ENCODE results near the gene CRIP1.

The CRIP1 gene

GRCh38 chr14:105478398-105479251 lies 8.1 kb upstream of the CRIP1 start:
- no peak overlapping the region for H3K4me3 ChIP-seq
- intact Hi-C loops (cut with DNase I; ENCODE audit: low total_unique reads) = loop anchor here (10.0 kb wide), 1 partner anchor 724 kb away; the partner anchor contains the start of gene SIVA1
- peak overlapping the region; percentile 97 to 98 for H3K27ac ChIP-seq
- H3K9me3 ChIP-seq = no peaks in the 10 kb centered on the region
- peaks cover 6 to 23% (median 14%) of the 10 kb centered on the region in 3 donors for H3K36me3 ChIP-seq
- TF ChIP-seq CTCF (IDR thresholded peaks at IDR 0.05) = no peak
- DNase-seq = peak in 1 of 2 donors; percentile 67
- H3K4me1 ChIP-seq = peaks cover 25 to 83% (median 71%) of the 10 kb centered on the region in 4 donors
- H3K27me3 ChIP-seq = no peaks in the 10 kb centered on the region

GRCh38 chr14:105479431-105480158 lies 7.1 kb upstream of the CRIP1 start:
- H3K27me3 ChIP-seq = no peaks in the 10 kb centered on the region
- no peak for TF ChIP-seq CTCF (IDR thresholded peaks at IDR 0.05)
- peaks cover 6 to 23% (median 14%) of the 10 kb centered on the region in 3 donors for H3K36me3 ChIP-seq
- intact Hi-C loops (cut with DNase I; ENCODE audit: low total_unique reads) = loop anchor here (10.0 kb wide), 1 partner anchor 725 kb away; the partner anchor contains the start of gene SIVA1
- peaks cover 32 to 87% (median 77%) of the 10 kb centered on the region in 4 donors for H3K4me1 ChIP-seq
- no peaks in the 10 kb centered on the region for H3K9me3 ChIP-seq
- peak in 1 of 2 donors; percentile 75 for DNase-seq
- no peak overlapping the region for H3K4me3 ChIP-seq
- H3K27ac ChIP-seq = peak overlapping the region; percentile 97 to 98

GRCh38 chr14:105480199-105480746 lies 6.4 kb upstream of the CRIP1 start:
- H3K4me3 ChIP-seq = peak overlapping the region in 1 of 2 donors; percentile 2
- H3K27me3 ChIP-seq = no peaks in the 10 kb centered on the region
- intact Hi-C loops (cut with DNase I; ENCODE audit: low total_unique reads) = no loop called here
- H3K4me1 ChIP-seq = peaks cover 32 to 94% (median 84%) of the 10 kb centered on the region in 4 donors
- DNase-seq = peak in 1 of 2 donors; percentile 73
- H3K27ac ChIP-seq = peak overlapping the region; percentile 97 to 98
- no peak for TF ChIP-seq CTCF (IDR thresholded peaks at IDR 0.05)
- H3K36me3 ChIP-seq = peaks cover 6 to 23% (median 14%) of the 10 kb centered on the region in 3 donors
- H3K9me3 ChIP-seq = no peaks in the 10 kb centered on the region

GRCh38 chr14:105480807-105481801 lies 5.6 kb upstream of the CRIP1 start:
- DNase-seq = peak; percentile 90 to 97
- peak; percentile 99 for TF ChIP-seq CTCF (IDR thresholded peaks at IDR 0.05)
- peaks cover 6 to 23% (median 14%) of the 10 kb centered on the region in 3 donors for H3K36me3 ChIP-seq
- H3K27ac ChIP-seq = peak overlapping the region; percentile 97 to 98
- peaks cover 29 to 96% (median 91%) of the 10 kb centered on the region in 4 donors for H3K4me1 ChIP-seq
- H3K27me3 ChIP-seq = no peaks in the 10 kb centered on the region
- intact Hi-C loops (cut with DNase I; ENCODE audit: low total_unique reads) = no loop called here
- no peaks in the 10 kb centered on the region for H3K9me3 ChIP-seq
- peak overlapping the region; percentile 43 to 50 for H3K4me3 ChIP-seq
